Measurements from ENCODE around the gene MRPS5.

Gene MRPS5

DNA sequence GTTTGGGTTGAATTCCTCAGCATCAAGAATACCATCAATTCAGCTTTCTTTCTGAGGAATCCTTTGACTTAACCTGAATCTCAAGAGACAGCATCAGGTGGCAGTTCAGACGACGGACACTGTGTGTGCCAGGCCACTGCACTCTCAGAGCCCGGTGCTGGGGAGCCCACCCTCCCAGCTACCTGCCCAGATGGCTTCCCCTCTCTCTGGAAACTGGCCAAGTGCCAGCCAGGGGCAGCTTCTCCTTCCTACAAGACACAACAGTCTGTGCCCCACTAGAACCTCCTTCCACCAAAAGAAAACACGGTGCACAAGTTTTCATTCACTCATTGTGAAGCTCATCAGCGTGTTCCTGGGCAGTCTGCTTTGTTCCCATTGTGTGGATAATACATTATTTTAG lies 67.6 kb downstream of the MRPS5 start:
- TF ChIP-seq TEAD4 (IDR thresholded peaks at IDR 0.05) (no peak), EGR1 (IDR thresholded peaks at IDR 0.05) (no peak), TCF12 (IDR thresholded peaks at IDR 0.05; ENCODE audit: low read depth) (no peak), RAD21 (IDR thresholded peaks at IDR 0.05; ENCODE audit: low read depth) (no peak)
- TF ChIP-seq, protein P1, sequence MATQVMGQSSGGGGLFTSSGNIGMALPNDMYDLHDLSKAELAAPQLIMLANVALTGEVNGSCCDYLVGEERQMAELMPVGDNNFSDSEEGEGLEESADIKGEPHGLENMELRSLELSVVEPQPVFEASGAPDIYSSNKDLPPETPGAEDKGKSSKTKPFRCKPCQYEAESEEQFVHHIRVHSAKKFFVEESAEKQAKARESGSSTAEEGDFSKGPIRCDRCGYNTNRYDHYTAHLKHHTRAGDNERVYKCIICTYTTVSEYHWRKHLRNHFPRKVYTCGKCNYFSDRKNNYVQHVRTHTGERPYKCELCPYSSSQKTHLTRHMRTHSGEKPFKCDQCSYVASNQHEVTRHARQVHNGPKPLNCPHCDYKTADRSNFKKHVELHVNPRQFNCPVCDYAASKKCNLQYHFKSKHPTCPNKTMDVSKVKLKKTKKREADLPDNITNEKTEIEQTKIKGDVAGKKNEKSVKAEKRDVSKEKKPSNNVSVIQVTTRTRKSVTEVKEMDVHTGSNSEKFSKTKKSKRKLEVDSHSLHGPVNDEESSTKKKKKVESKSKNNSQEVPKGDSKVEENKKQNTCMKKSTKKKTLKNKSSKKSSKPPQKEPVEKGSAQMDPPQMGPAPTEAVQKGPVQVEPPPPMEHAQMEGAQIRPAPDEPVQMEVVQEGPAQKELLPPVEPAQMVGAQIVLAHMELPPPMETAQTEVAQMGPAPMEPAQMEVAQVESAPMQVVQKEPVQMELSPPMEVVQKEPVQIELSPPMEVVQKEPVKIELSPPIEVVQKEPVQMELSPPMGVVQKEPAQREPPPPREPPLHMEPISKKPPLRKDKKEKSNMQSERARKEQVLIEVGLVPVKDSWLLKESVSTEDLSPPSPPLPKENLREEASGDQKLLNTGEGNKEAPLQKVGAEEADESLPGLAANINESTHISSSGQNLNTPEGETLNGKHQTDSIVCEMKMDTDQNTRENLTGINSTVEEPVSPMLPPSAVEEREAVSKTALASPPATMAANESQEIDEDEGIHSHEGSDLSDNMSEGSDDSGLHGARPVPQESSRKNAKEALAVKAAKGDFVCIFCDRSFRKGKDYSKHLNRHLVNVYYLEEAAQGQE (IDR thresholded peaks at IDR 0.05; ENCODE audit: low read depth): no peak

DNA sequence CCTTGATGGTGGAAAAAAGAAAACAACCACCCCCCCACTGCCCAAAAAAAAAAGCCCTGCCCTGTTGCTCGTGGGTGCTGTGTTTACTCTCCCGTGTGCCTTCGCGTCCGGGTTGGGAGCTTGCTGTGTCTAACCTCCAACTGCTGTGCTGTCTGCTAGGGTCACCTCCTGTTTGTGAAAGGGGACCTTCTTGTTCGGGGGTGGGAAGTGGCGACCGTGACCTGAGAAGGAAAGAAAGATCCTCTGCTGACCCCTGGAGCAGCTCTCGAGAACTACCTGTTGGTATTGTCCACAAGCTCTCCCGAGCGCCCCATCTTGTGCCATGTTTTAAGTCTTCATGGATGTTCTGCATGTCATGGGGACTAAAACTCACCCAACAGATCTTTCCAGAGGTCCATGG lies 68.1 kb downstream of the MRPS5 start:
- TF ChIP-seq RAD21 (IDR thresholded peaks at IDR 0.05; ENCODE audit: low read depth) (peak; percentile 66), TAF1 (IDR thresholded peaks at IDR 0.05; ENCODE audit: low read depth) (no peak)

DNA sequence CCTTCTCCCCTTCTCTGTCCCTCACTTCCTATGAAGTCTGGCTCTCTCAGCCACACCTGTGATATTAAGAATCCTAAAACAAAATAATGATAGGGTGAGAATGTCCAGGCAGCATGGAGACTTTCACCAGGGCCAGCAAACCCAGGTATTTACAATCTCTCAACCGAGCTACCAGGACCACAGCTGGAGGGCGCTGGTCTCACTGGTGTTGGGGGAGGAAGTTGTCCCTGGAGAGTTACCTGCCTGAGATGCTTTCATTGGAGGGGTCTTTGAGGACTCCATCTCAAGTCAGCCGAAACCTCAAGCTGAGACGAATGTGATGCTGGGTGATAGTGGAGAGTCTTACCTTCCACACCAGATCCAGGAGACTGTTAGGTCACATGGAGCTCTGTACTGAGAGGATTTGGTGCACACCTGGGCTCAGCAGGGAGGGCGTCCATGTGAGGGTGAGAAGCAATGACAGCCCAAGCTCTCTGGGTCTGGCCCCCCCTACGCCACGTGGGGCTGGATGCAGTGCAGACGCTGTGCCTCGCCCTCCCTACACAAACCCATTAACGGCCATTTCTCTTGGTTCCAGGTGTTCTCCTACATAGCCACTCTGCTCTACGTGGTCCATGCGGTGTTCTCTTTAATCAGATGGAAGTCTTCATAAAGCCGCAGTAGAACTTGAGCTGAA lies 68.7 kb downstream of the MRPS5 start:
- TF ChIP-seq, protein P2, sequence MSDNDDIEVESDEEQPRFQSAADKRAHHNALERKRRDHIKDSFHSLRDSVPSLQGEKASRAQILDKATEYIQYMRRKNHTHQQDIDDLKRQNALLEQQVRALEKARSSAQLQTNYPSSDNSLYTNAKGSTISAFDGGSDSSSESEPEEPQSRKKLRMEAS (IDR thresholded peaks at IDR 0.05): no peak
- TF ChIP-seq YY1 (IDR thresholded peaks at IDR 0.05; ENCODE audit: low read depth): no peak
- TF ChIP-seq, protein P1 (IDR thresholded peaks at IDR 0.05; ENCODE audit: low read depth): no peak
- TF ChIP-seq, protein P3, sequence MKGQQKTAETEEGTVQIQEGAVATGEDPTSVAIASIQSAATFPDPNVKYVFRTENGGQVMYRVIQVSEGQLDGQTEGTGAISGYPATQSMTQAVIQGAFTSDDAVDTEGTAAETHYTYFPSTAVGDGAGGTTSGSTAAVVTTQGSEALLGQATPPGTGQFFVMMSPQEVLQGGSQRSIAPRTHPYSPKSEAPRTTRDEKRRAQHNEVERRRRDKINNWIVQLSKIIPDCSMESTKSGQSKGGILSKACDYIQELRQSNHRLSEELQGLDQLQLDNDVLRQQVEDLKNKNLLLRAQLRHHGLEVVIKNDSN (IDR thresholded peaks at IDR 0.05): no peak
- TF ChIP-seq TEAD4 (IDR thresholded peaks at IDR 0.05): no peak
- TF ChIP-seq FOXM1 (IDR thresholded peaks at IDR 0.05; ENCODE audit: borderline replicate concordance, low read depth): no peak

DNA sequence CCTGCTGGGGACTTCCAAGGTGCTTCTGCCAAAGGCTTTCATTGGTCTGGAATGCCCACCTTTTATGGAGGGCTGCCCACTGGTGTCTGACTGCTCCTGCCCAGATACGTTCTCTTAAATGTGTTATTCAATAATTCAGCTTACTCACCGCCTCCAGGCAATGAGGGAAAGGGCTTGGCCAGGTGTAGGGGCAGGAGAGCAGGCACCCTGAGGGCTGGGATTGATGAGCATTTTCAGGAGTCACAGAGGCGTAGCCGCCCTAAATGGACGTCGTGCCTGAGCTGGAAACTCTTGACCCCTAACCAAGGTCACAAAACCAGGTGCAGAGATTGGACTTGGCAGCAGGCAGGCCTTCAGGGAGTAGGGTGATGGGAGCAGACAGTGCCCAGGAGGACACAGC lies 69.3 kb downstream of the MRPS5 start:
- TF ChIP-seq, protein P3 (IDR thresholded peaks at IDR 0.05): no peak
- no peak for TF ChIP-seq CREB1 (IDR thresholded peaks at IDR 0.05; ENCODE audit: low read depth)
- peak; percentile 95 for TF ChIP-seq EP300 (IDR thresholded peaks at IDR 0.05; ENCODE audit: borderline replicate concordance)
- peak; percentile 100 for TF ChIP-seq TCF12 (IDR thresholded peaks at IDR 0.05; ENCODE audit: low read depth)
- TF ChIP-seq FOXM1 (IDR thresholded peaks at IDR 0.05; ENCODE audit: borderline replicate concordance, low read depth): peak; percentile 86
- peak; percentile 83 for TF ChIP-seq TEAD4 (IDR thresholded peaks at IDR 0.05)
- 0 out of 2 replicates have a peak, but pooled peaks have one; percentile 25 for TF ChIP-seq RAD21 (IDR thresholded peaks at IDR 0.05; ENCODE audit: low read depth)
- TF ChIP-seq YY1 (IDR thresholded peaks at IDR 0.05; ENCODE audit: low read depth): 0 out of 2 replicates have a peak, but pooled peaks have one; percentile 54
- TF ChIP-seq, protein P1 (IDR thresholded peaks at IDR 0.05; ENCODE audit: low read depth): no peak
- no peak for TF ChIP-seq CEBPB (IDR thresholded peaks at IDR 0.05)
- TF ChIP-seq, protein P2 (IDR thresholded peaks at IDR 0.05): peak; percentile 68
- peak; percentile 84 for TF ChIP-seq NFIC (IDR thresholded peaks at IDR 0.05)
- no peak for TF ChIP-seq EGR1 (IDR thresholded peaks at IDR 0.05)
- no peak for TF ChIP-seq ZBTB7A (IDR thresholded peaks at IDR 0.05; ENCODE audit: low read depth)
- no peak for TF ChIP-seq TAF1 (IDR thresholded peaks at IDR 0.05; ENCODE audit: low read depth)

DNA sequence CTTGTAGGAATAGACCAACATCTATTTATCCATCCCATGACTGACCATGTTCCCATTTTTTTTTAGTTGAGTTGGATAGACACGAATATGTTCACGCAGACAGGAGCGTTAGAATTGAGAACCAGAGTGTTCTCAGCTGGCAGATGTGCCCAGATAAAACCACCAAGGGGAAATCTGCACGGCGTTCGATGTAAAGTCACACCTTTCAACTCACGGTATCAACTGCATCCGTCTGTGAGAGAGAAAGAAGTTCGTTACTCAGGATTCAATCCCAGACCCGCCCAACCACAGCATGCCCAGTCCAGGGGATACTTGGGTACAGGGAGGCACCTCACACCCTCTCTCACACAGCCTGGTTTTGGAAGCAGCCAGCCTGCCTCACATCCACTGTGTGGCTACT lies 70.0 kb downstream of the MRPS5 start:
- TF ChIP-seq CEBPB (IDR thresholded peaks at IDR 0.05) (no peak), RAD21 (IDR thresholded peaks at IDR 0.05; ENCODE audit: low read depth) (no peak)
